CD14-positive monocyte (primary cell): Measurements from ENCODE around the gene UBLCP1. TPM values are rescaled to one million over a fixed set of nuclear protein-coding genes. Genes with fewer than 3 reads are reported as not detected.
"Not testable (repeated sequence)": the region's sequence is repeated elsewhere in the genome, so short reads cannot be mapped to it uniquely, and the experiment has no call there.

Experiments used
- DNase-seq, 3 donors: peaks; one replicate each; pipeline ENCODE4 v3.0.0-alpha.2; 2011 to 2022
- H2AFZ ChIP-seq: 2 replicates; pipeline ENCODE4 v1.6.0; 2012; ENCODE audit warnings: mild to moderate bottlenecking, low read depth, low read length, inconsistent platforms; ENCODE audit not compliant: insufficient read depth, poor library complexity, severe bottlenecking
- H3K27ac ChIP-seq, 2 donors: 1 replicate in 1 of 2; 2 replicates in 1 of 2; pipeline ENCODE4 v1.5.1; 2012 to 2013; ENCODE audit warnings: low read length in 2 of 2, control low read depth in 1 of 2, inconsistent platforms in 1 of 2, low read depth in 1 of 2, mild to moderate bottlenecking in 1 of 2
- H3K27me3 ChIP-seq, 2 donors: one replicate each; pipeline versions ENCODE4 v1.6.0 to v1.6.1; 2011 to 2013; ENCODE audit warnings: low read length in 2 of 2; ENCODE audit not compliant: control insufficient read depth in 2 of 2, insufficient read depth in 2 of 2
- H3K36me3 ChIP-seq, 2 donors: replicated peaks in 1 of 2; 1 replicate in 1 of 2; 2 replicates in 1 of 2; pipeline versions ENCODE4 v1.5.1 to v1.6.1; 2012 to 2013; ENCODE audit warnings: low read length in 2 of 2, control low read depth in 1 of 2, inconsistent platforms in 1 of 2, mild to moderate bottlenecking in 1 of 2; ENCODE audit not compliant: insufficient read depth in 2 of 2, control insufficient read depth in 1 of 2
- H3K4me1 ChIP-seq, 2 donors: 1 replicate in 1 of 2; 2 replicates in 1 of 2; pipeline versions ENCODE4 v1.5.1 to v1.6.1; 2012 to 2013; ENCODE audit warnings: low read length in 2 of 2, control low read depth in 1 of 2, inconsistent platforms in 1 of 2, mild to moderate bottlenecking in 1 of 2, moderate library complexity in 1 of 2; ENCODE audit not compliant: insufficient read depth in 2 of 2, control insufficient read depth in 1 of 2
- H3K4me2 ChIP-seq: replicated peaks from 2 replicates; pipeline ENCODE3; 2012; ENCODE audit warnings: low read length, moderate library complexity, mild to moderate bottlenecking; ENCODE audit not compliant: poor library complexity, severe bottlenecking; ENCODE audit errors: extremely low read depth
- H3K4me3 ChIP-seq, 3 experiments: fragments of 200-600 bp in 1 of 3; sonication (generic) in 1 of 3; replicated peaks in 1 of 3; 1 replicate in 2 of 3; 2 replicates in 1 of 3; pipeline ENCODE4 v1.5.1; 2011 to 2013; ENCODE audit warnings: low read length in 3 of 3, mild to moderate bottlenecking in 3 of 3, control low read depth in 2 of 3, low read depth in 2 of 3, inconsistent platforms in 1 of 3, moderate library complexity in 1 of 3
- H3K79me2 ChIP-seq: 2 replicates; pipeline ENCODE4 v1.6.0; 2012; ENCODE audit warnings: mild to moderate bottlenecking, control low read depth, inconsistent platforms, low read length, moderate library complexity; ENCODE audit not compliant: insufficient read depth
- H3K9ac ChIP-seq: 2 replicates; pipeline ENCODE4 v1.6.0; 2017; ENCODE audit warnings: low read length, mild to moderate bottlenecking; ENCODE audit not compliant: insufficient read depth, poor library complexity, severe bottlenecking
- H3K9me3 ChIP-seq, 2 donors: replicated peaks in 1 of 2; 1 replicate in 1 of 2; 2 replicates in 1 of 2; pipeline versions ENCODE4 v1.5.1 to v1.6.1; 2012 to 2013; ENCODE audit warnings: low read length in 2 of 2, control low read depth in 1 of 2; ENCODE audit not compliant: control insufficient read depth in 1 of 2, insufficient read depth in 1 of 2
- H4K20me1 ChIP-seq: 2 replicates; pipeline ENCODE4 v1.6.0; 2012; ENCODE audit warnings: mild to moderate bottlenecking, low read length, control low read depth, moderate library complexity; ENCODE audit not compliant: insufficient read depth
- H3K27ac Mint-ChIP-seq, 7 donors: one replicate each; pipeline ENCODE4 v1.8.0; 2020; ENCODE audit warnings: mild to moderate bottlenecking in 7 of 7, mixed read lengths in 7 of 7, moderate library complexity in 6 of 7, inconsistent platforms in 2 of 7
- H3K27me3 Mint-ChIP-seq, 3 donors: one replicate each; pipeline ENCODE4 v1.8.0; 2021 to 2022; ENCODE audit warnings: low read depth in 3 of 3, mild to moderate bottlenecking in 3 of 3, mixed read lengths in 3 of 3, moderate library complexity in 3 of 3, inconsistent platforms in 1 of 3
- H3K36me3 Mint-ChIP-seq, 2 donors: one replicate each; pipeline ENCODE4 v1.8.0; 2020; ENCODE audit warnings: mixed read lengths in 2 of 2, inconsistent platforms in 1 of 2, mild to moderate bottlenecking in 1 of 2
- H3K4me1 Mint-ChIP-seq: one replicate; pipeline ENCODE4 v1.8.0; 2020; ENCODE audit warnings: mild to moderate bottlenecking, mixed read lengths
- H3K4me3 Mint-ChIP-seq, 2 donors: one replicate each; pipeline ENCODE4 v1.8.0; 2020; ENCODE audit warnings: mild to moderate bottlenecking in 2 of 2, mixed read lengths in 2 of 2, moderate library complexity in 1 of 2
- H3K9me3 Mint-ChIP-seq, 7 donors: one replicate each; pipeline ENCODE4 v1.8.0; 2020 to 2022; ENCODE audit warnings: mixed read lengths in 7 of 7, mild to moderate bottlenecking in 6 of 7, moderate library complexity in 6 of 7, inconsistent platforms in 2 of 7
- CTCF ChIP-seq: fragments of 200-600 bp; IDR thresholded peaks from one replicate; pipeline ENCODE4 v1.8.0; 2022; ENCODE audit warnings: antibody characterized with exemption, mild to moderate bottlenecking
- WGBS: methylation state at CpG from one replicate; pipeline ENCODE4 v1.1.5; 2013; ENCODE audit warnings: missing lambda C conversion rate; ENCODE audit not compliant: insufficient coverage; 5-methylcytosine and 5-hydroxymethylcytosine counted together
- intact Hi-C, 2 donors: fragments of 100-400 bp; cut with micrococcal nuclease; formaldehyde crosslinking; loops; one replicate each; pipeline versions ENCODE4 v1.15.0 to v1.15.1; 2023
- polyA plus RNA-seq, 3 donors: library from polyadenylated mRNA; depleted of rRNA in 1 of 3; unstranded in 2 of 3; stranded (reverse) in 1 of 3; fragments of 300-500 nt in 2 of 3; fragments of >200 nt in 1 of 3; fragmentation: Illumina TruSeq in 2 of 3; gene quantifications; 1 replicate in 2 of 3; 2 replicates in 1 of 3; pipeline ENCODE4 v1.2.3, GENCODE V29; 2012 to 2021

Gene UBLCP1
- polyA plus RNA-seq, 3 donors: 8.8 to 31.5 (median 22.7) TPM

DNA sequence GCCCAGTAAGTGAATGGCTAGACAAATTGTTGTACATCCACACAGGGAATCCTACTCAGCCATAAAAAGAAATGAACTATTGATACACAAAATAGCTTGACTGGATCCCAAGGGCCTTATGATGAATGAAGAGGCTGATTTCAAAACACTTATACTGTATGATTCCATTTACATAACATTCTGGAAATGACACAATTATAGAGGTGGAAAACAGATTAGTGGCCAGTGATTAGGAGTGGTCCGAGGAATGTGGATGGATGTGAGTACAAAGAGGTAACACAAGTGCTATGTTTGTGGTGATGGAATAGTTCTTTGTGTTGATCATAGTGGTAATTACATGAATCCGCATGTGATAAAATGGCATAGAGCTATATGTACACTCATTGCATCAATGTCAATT lies 4.7 kb upstream of the UBLCP1 start:
- no peak overlapping the region for H3K27ac Mint-ChIP-seq

DNA sequence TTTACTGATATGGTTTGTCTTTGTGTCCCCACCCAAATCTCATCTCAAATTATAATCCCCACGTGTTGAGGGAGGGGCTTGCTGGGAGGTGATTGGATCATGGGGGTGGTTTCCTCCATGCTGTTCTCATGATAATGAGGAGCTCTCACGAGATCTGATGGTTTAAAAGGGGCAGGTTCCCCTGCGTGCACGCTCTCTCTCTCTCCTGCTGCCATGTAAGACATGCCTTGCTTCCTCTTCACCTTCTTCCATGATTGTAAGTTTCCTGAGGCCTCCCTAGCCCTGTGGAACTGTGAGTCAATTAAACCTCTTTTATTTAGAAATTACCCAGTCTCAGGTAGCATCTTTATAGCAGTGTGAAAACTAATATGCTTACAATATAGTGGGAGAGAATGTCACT lies 2.9 kb upstream of the UBLCP1 start:
- H3K79me2 ChIP-seq: peaks cover 17% of the 10 kb centered on the region
- H3K9me3 ChIP-seq, H3K36me3 Mint-ChIP-seq, H3K4me2 ChIP-seq, H3K27ac Mint-ChIP-seq, DNase-seq, H3K27me3 ChIP-seq, H2AFZ ChIP-seq, H3K27ac ChIP-seq, H4K20me1 ChIP-seq, H3K4me3 Mint-ChIP-seq, H3K36me3 ChIP-seq, H3K4me3 ChIP-seq, H3K9ac ChIP-seq: not testable (repeated sequence)
- Mint-ChIP-seq H3K9me3 (peaks cover 2 to 10% (median 9%) of the 10 kb centered on the region in 7 donors), H3K27me3 (peaks cover 7 to 11% (median 10%) of the 10 kb centered on the region in 3 donors), H3K4me1 (peaks cover 21% of the 10 kb centered on the region)
- intact Hi-C loops: loop anchor here (5.0 to 10.0 kb wide), 3 partner anchors 48 to 75 kb away; partner anchors contain the start of genes IL12B (in 1 of the 2) and RNF145 (in 1 of the 2)
- WGBS: no CpG with 5 or more reads among the region's 4 CpGs
- H3K4me1 ChIP-seq: peaks cover 15 to 21% of the 10 kb centered on the region in 2 donors

More for the DNA sequence above, 4.7 kb upstream of the UBLCP1 start:
- no peaks in the 10 kb centered on the region for H3K36me3 Mint-ChIP-seq
- peaks cover 8% of the 10 kb centered on the region for H3K4me1 Mint-ChIP-seq
- H3K9ac ChIP-seq: no peak overlapping the region
- peaks cover 2 to 10% (median 7%) of the 10 kb centered on the region in 7 donors for H3K9me3 Mint-ChIP-seq
- no peak overlapping the region for H3K27ac ChIP-seq
- intact Hi-C loops: no loop called here
- H3K27me3 ChIP-seq: peaks cover 0 to 4% of the 10 kb centered on the region in 2 donors
- peaks cover 3% of the 10 kb centered on the region for H3K79me2 ChIP-seq
- H3K36me3 ChIP-seq: no peaks in the 10 kb centered on the region
- H3K4me3 Mint-ChIP-seq: no peak overlapping the region
- H3K4me3 ChIP-seq: no peak overlapping the region
- no peak overlapping the region for H2AFZ ChIP-seq
- no peaks in the 10 kb centered on the region for H4K20me1 ChIP-seq
- peaks cover 7 to 12% (median 10%) of the 10 kb centered on the region in 3 donors for H3K27me3 Mint-ChIP-seq
- DNase-seq: no peak
- H3K4me1 ChIP-seq: peaks cover 6 to 9% of the 10 kb centered on the region in 2 donors
- no peak overlapping the region for H3K4me2 ChIP-seq
- WGBS: 80% methylated on average over 1 of the region's 2 CpGs
- no peaks in the 10 kb centered on the region for H3K9me3 ChIP-seq
- no peak for TF ChIP-seq CTCF
